Smooth muscle cell (in vitro differentiated cells): ENCODE measurements around the gene ANKLE1. TPM values are rescaled to one million over a fixed set of nuclear protein-coding genes. Genes with fewer than 3 reads are reported as not detected.
"Not testable (repeated sequence)": the region's sequence is repeated elsewhere in the genome, so short reads cannot be mapped to it uniquely, and the experiment has no call there.

ENCODE experiments used
- DNase-seq: peaks from one replicate; lab custom pipeline; 2025; ENCODE audit not compliant: unreplicated experiment; lab: John Stamatoyannopoulos, UW
- H2AFZ ChIP-seq: fragments of 200-600 bp; sonication (generic); 2 replicates; pipeline ENCODE4 v1.6.0; 2016; ENCODE audit warnings: antibody characterized with exemption, low read depth, mild to moderate bottlenecking
- H3F3A ChIP-seq: fragments of 200-600 bp; sonication (generic); 2 replicates; pipeline ENCODE4 v1.6.0; 2017; ENCODE audit warnings: antibody characterized with exemption, low read depth
- H3K27ac ChIP-seq: fragments of 200-600 bp; sonication (generic); 2 replicates; pipeline ENCODE4 v1.5.1; 2016; ENCODE audit warnings: low read depth, mild to moderate bottlenecking
- H3K27me3 ChIP-seq: fragments of 200-600 bp; sonication (generic); 2 replicates; pipeline ENCODE4 v1.6.1; 2016; ENCODE audit warnings: low read depth, mild to moderate bottlenecking
- H3K36me3 ChIP-seq: fragments of 200-600 bp; sonication (generic); 2 replicates; pipeline ENCODE4 v1.5.1; 2016; ENCODE audit warnings: low read depth
- H3K4me1 ChIP-seq: fragments of 200-600 bp; sonication (generic); 2 replicates; pipeline ENCODE4 v1.5.1; 2016; ENCODE audit warnings: low read depth
- H3K4me2 ChIP-seq: fragments of 200-600 bp; sonication (generic); 2 replicates; pipeline ENCODE4 v1.6.0; 2016; ENCODE audit warnings: mild to moderate bottlenecking
- H3K4me3 ChIP-seq: fragments of 200-600 bp; sonication (generic); 2 replicates; pipeline ENCODE4 v1.5.1; 2016; ENCODE audit warnings: mild to moderate bottlenecking
- H3K79me2 ChIP-seq: fragments of 200-600 bp; sonication (generic); 2 replicates; pipeline ENCODE4 v1.6.0; 2016; ENCODE audit warnings: low read depth, mild to moderate bottlenecking
- H3K9ac ChIP-seq: fragments of 200-600 bp; sonication (generic); 2 replicates; pipeline ENCODE4 v1.6.0; 2016; ENCODE audit warnings: low read depth
- H3K9me3 ChIP-seq: fragments of 200-600 bp; sonication (generic); replicated peaks from 2 replicates; pipeline ENCODE4 v1.5.1; 2016; ENCODE audit warnings: low read depth
- H4K20me1 ChIP-seq: fragments of 200-600 bp; sonication (generic); 2 replicates; pipeline ENCODE4 v1.6.0; 2016; ENCODE audit warnings: low read depth
- CTCF ChIP-seq: fragments of 200-600 bp; sonication (generic); IDR thresholded peaks from 2 replicates; pipeline ENCODE4 v1.5.1; 2017; ENCODE audit warnings: borderline replicate concordance, mild to moderate bottlenecking, antibody characterized with exemption; ENCODE audit not compliant: insufficient read depth, poor library complexity, severe bottlenecking
- WGBS: methylation state at CpG from one replicate; pipeline ENCODE4 v1.1.7; 2016; ENCODE audit warnings: low lambda C conversion rate; 5-methylcytosine and 5-hydroxymethylcytosine counted together
- polyA plus RNA-seq: library from polyadenylated mRNA; unstranded; fragments of >200 nt; fragmentation: Nextera tagmentation; extraction: Ambion mirVana; gene quantifications from 2 replicates; pipeline ENCODE4 v1.2.1, GENCODE V29; 2016
- total RNA-seq: library from RNA; depleted of rRNA; stranded (reverse); fragments of >200 nt; gene quantifications from 2 replicates; pipeline ENCODE4 v1.2.3, GENCODE V29; 2014

The ANKLE1 gene
- total and polyA plus RNA-seq, 2 experiments from 2014 or later: 0.36 to 0.61 TPM

- Histone ChIP-seq H3K4me1 (peaks cover 4% of the 10 kb centered on the region), H3K27ac (peak within 1 kb of the TSS; percentile 68), H2AFZ (peak within 1 kb of the TSS; percentile 89), H3K9ac (peak within 1 kb of the TSS; percentile 72), H3K4me2 (peak within 1 kb of the TSS; percentile 88), H3K36me3 (no peaks in the 10 kb centered on the region), H3K79me2 (peaks cover 6% of the 10 kb centered on the region), H3K4me3 (peak within 1 kb of the TSS; percentile 83), H4K20me1 (no peaks in the 10 kb centered on the region), H3F3A (no peaks in the 10 kb centered on the region), H3K9me3 (no peaks in the 10 kb centered on the region), H3K27me3 (no peaks in the 10 kb centered on the region)
- no peak for TF ChIP-seq CTCF
- DNase-seq: peak; percentile 76
- 1% methylated on average over 27 of the region's 27 CpGs for WGBS
These were observed 14.5 kb upstream of the ANKLE1 start, which contains the start of gene BABAM1 for GRCh38 chr19:17266975-17267788. BABAM1 (plus strand) TSS chr19:17267443; CDS start chr19:17268807, 1,364 bp downstream.

GRCh38 chr19:17268754-17269153, 12.9 kb upstream of the ANKLE1 start:
- H3K4me1 ChIP-seq: peaks cover 4% of the 10 kb centered on the region
- no peaks in the 10 kb centered on the region for H3K27me3 ChIP-seq
- no peak overlapping the region for H3K4me3 ChIP-seq
- DNase-seq: no peak
- H2AFZ ChIP-seq: no peak overlapping the region
- peaks cover 6% of the 10 kb centered on the region for H3K79me2 ChIP-seq
- TF ChIP-seq CTCF: no peak
- 94% methylated on average over 12 of the region's 13 CpGs for WGBS
- no peaks in the 10 kb centered on the region for H3K36me3 ChIP-seq
- no peak overlapping the region for H3K9ac ChIP-seq
- no peaks in the 10 kb centered on the region for H4K20me1 ChIP-seq
- H3K27ac ChIP-seq: no peak overlapping the region
- H3K9me3 ChIP-seq: no peaks in the 10 kb centered on the region
- no peaks in the 10 kb centered on the region for H3F3A ChIP-seq
- peak overlapping the region; percentile 88 for H3K4me2 ChIP-seq

- not testable (repeated sequence) for H3K9me3 ChIP-seq, H2AFZ ChIP-seq, H3K4me3 ChIP-seq, H3K79me2 ChIP-seq, H3K9ac ChIP-seq, DNase-seq, H4K20me1 ChIP-seq, H3F3A ChIP-seq, H3K4me1 ChIP-seq, H3K27me3 ChIP-seq, H3K4me2 ChIP-seq, H3K27ac ChIP-seq, H3K36me3 ChIP-seq
- 93% methylated on average over 3 of the region's 3 CpGs for WGBS
These were observed 6.8 kb upstream of the ANKLE1 start for GRCh38 chr19:17274892-17275291.

- 97% methylated on average over 19 of the region's 19 CpGs for WGBS
- Histone ChIP-seq H3K4me2 (no peak overlapping the region), H3K4me3 (no peak overlapping the region), H3K36me3 (no peaks in the 10 kb centered on the region), H3K4me1 (no peaks in the 10 kb centered on the region), H2AFZ (no peak overlapping the region), H3K9ac (no peak overlapping the region), H3K79me2 (no peaks in the 10 kb centered on the region), H3K27me3 (no peaks in the 10 kb centered on the region), H3K9me3 (no peaks in the 10 kb centered on the region), H3F3A (no peaks in the 10 kb centered on the region), H3K27ac (no peak overlapping the region), H4K20me1 (no peaks in the 10 kb centered on the region)
- no peak for TF ChIP-seq CTCF
- DNase-seq: no peak
These were observed 6.1 kb upstream of the ANKLE1 start for GRCh38 chr19:17275441-17276175.
